A549 (cell line): Measurements from ENCODE around the gene PIGS. TPM values are rescaled to one million over a fixed set of nuclear protein-coding genes. Genes with fewer than 3 reads are reported as not detected.

Experiments
- ATAC-seq, 2 experiments: fragments of 200-7000 bp in 1 of 2; fragments of >200 bp in 1 of 2; cut with Nextera tagmentation in 1 of 2; cut with Tn5 transposase in 1 of 2; 3 replicates each; pipeline versions ENCODE4 v1.8.0 to v1.9.1; 2018 to 2020; ENCODE audit warnings: mild to moderate bottlenecking in 1 of 2, moderate library complexity in 1 of 2
- CTCF ChIA-PET: fragments of 300-600 bp; sonication (Branson Sonifier 250); formaldehyde crosslinking; extraction: SDS; loops from one replicate; lab custom pipeline; 2021; ENCODE audit warnings: antibody characterized with exemption, inconsistent platforms; lab: Yijun Ruan, JAX
- POLR2A ChIA-PET: fragments of 350-600 bp; formaldehyde crosslinking; extraction: SDS; loops from one replicate; lab custom pipeline; 2021; ENCODE audit warnings: antibody characterized with exemption, inconsistent platforms; lab: Yijun Ruan, JAX
- DNase-seq, 2 experiments: peaks; one replicate each; pipeline versions ENCODE4 v3.0.0 to v3.0.0-alpha.2; 2011 to 2016; ENCODE audit warnings: low read depth in 1 of 2, low spot score in 1 of 2
- FAIRE-seq: peaks from 2 replicates; lab custom pipeline; 2011; peaks lifted over from hg19 to GRCh38; lab: Jason Lieb, UNC
- H3K27ac ChIP-seq, 2 experiments: fragments of >200 bp; sonication (Bioruptor Twin); formaldehyde crosslinking; 3 replicates each; pipeline ENCODE4 v1.5.1; 2016 to 2017
- H3K4me1 ChIP-seq: fragments of >200 bp; sonication (Bioruptor Twin); formaldehyde crosslinking; 3 replicates; pipeline ENCODE4 v1.6.1; 2016
- H3K4me2 ChIP-seq: fragments of >200 bp; sonication (Bioruptor Twin); formaldehyde crosslinking; 3 replicates; pipeline ENCODE4 v1.6.1; 2016
- H3K4me3 ChIP-seq: fragments of >200 bp; sonication (Bioruptor Twin); formaldehyde crosslinking; 3 replicates; pipeline ENCODE4 v1.5.1; 2016
- H3K9me3 ChIP-seq: fragments of >200 bp; sonication (Bioruptor Twin); formaldehyde crosslinking; 3 replicates; pipeline ENCODE4 v1.6.1; 2016
- CBX8 ChIP-seq: fragments of 200-600 bp; sonication (generic); IDR thresholded peaks from 2 replicates; pipeline ENCODE4 v1.6.1; 2016
- EHMT2 ChIP-seq: fragments of 200-600 bp; sonication (generic); IDR thresholded peaks from 2 replicates; pipeline ENCODE4 v1.6.1; 2016; ENCODE audit warnings: antibody characterized with exemption, low read depth, mild to moderate bottlenecking, moderate library complexity
- EP300 ChIP-seq, 2 experiments: fragments of >200 bp; sonication (Bioruptor Twin); formaldehyde crosslinking; IDR thresholded peaks; 2 replicates in 1 of 2; 3 replicates in 1 of 2; pipeline ENCODE4 v1.6.1; 2016 to 2017
- FOSL2 ChIP-seq, 2 experiments: fragments of 450-650 bp in 1 of 2; fragments of >200 bp in 1 of 2; sonication (Bioruptor Twin) in 1 of 2; formaldehyde crosslinking; IDR thresholded peaks; 2 replicates each; pipeline versions ENCODE4 v1.5.0 to v1.6.1; 2016 to 2020; ENCODE audit warnings: mild to moderate bottlenecking in 1 of 2, moderate library complexity in 1 of 2
- FOXS1 ChIP-seq: fragments of 250-450 bp; sonication (Bioruptor Pico); IDR thresholded peaks from 2 replicates; pipeline ENCODE4 v1.5.0; 2020; ENCODE audit warnings: mild to moderate bottlenecking, moderate library complexity
- GATA3 ChIP-seq: IDR thresholded peaks from 2 replicates; pipeline ENCODE4 v1.6.1; 2012; ENCODE audit warnings: borderline replicate concordance
- HDAC2 ChIP-seq: fragments of 200-600 bp; sonication (generic); IDR thresholded peaks from 2 replicates; pipeline ENCODE4 v1.6.1; 2016
- HMGXB4 ChIP-seq: fragments of 250-450 bp; sonication (Bioruptor Pico); IDR thresholded peaks from 2 replicates; pipeline ENCODE4 v1.5.0; 2021; ENCODE audit warnings: mild to moderate bottlenecking, moderate library complexity, borderline replicate concordance
- HOXA7 ChIP-seq: fragments of 250-450 bp; sonication (Bioruptor Pico); IDR thresholded peaks from 2 replicates; pipeline ENCODE4 v1.5.0; 2020; ENCODE audit warnings: mild to moderate bottlenecking, moderate library complexity
- HOXB13 ChIP-seq: fragments of 250-450 bp; sonication (Bioruptor Pico); IDR thresholded peaks from 2 replicates; pipeline ENCODE4 v1.5.0; 2020; ENCODE audit warnings: low read depth, mild to moderate bottlenecking, moderate library complexity
- HOXB5 ChIP-seq: fragments of 250-450 bp; sonication (Bioruptor Pico); IDR thresholded peaks from 2 replicates; pipeline ENCODE4 v1.5.0; 2020; ENCODE audit warnings: mild to moderate bottlenecking, moderate library complexity
- JUNB ChIP-seq: fragments of >200 bp; sonication (Bioruptor Twin); formaldehyde crosslinking; IDR thresholded peaks from 2 replicates; pipeline ENCODE4 v1.6.1; 2016
- KDM1A ChIP-seq: fragments of 200-600 bp; sonication (generic); IDR thresholded peaks from 2 replicates; pipeline ENCODE4 v1.6.1; 2016; ENCODE audit warnings: low read depth, mild to moderate bottlenecking
- KDM5A ChIP-seq: fragments of 200-600 bp; sonication (generic); IDR thresholded peaks from 2 replicates; pipeline ENCODE4 v1.6.1; 2016; ENCODE audit warnings: antibody characterized with exemption, mild to moderate bottlenecking
- MAFK ChIP-seq: fragments of 450-650 bp; IDR thresholded peaks from 2 replicates; pipeline ENCODE4 v1.6.1; 2014; ENCODE audit not compliant: partially characterized antibody
- PBX3 ChIP-seq: IDR thresholded peaks from 2 replicates; pipeline ENCODE4 v1.6.1; 2012
- PHF8 ChIP-seq: fragments of 200-600 bp; sonication (generic); IDR thresholded peaks from 2 replicates; pipeline ENCODE4 v1.6.1; 2016; ENCODE audit warnings: low read depth, mild to moderate bottlenecking, antibody characterized with exemption, moderate library complexity, borderline replicate concordance
- POLR2AphosphoS2 ChIP-seq: conservative IDR thresholded peaks from 2 replicates; pipeline ENCODE4 v1.6.1; 2012; ENCODE audit warnings: low read length, improper control_type of control experiment, inconsistent platforms
- RCOR1 ChIP-seq: fragments of 150-350 bp; IDR thresholded peaks from 2 replicates; pipeline ENCODE4 v1.6.1; 2014; ENCODE audit warnings: antibody characterized with exemption, low read length, low read depth
- SMC3 ChIP-seq: fragments of >200 bp; sonication (Bioruptor Twin); formaldehyde crosslinking; IDR thresholded peaks from 3 replicates; pipeline ENCODE4 v1.6.1; 2018; ENCODE audit warnings: inconsistent platforms
- SREBF2 ChIP-seq: fragments of 450-650 bp; IDR thresholded peaks from 2 replicates; pipeline ENCODE4 v1.6.1; 2014; ENCODE audit warnings: mild to moderate bottlenecking, moderate library complexity
- TP53 ChIP-seq: fragments of 250-450 bp; sonication (Bioruptor Pico); IDR thresholded peaks from 2 replicates; pipeline ENCODE4 v1.5.0; 2021; ENCODE audit warnings: mild to moderate bottlenecking, moderate library complexity
- ZC3H11A ChIP-seq: fragments of 450-650 bp; IDR thresholded peaks from 2 replicates; pipeline ENCODE4 v1.6.1; 2014; ENCODE audit warnings: antibody characterized with exemption, mild to moderate bottlenecking
- ZNF302 ChIP-seq: fragments of 250-450 bp; sonication (Bioruptor Pico); IDR thresholded peaks from 2 replicates; pipeline ENCODE4 v1.9.0; 2021; ENCODE audit warnings: inconsistent platforms, mild to moderate bottlenecking, moderate library complexity
- ZSCAN20 ChIP-seq: fragments of 250-450 bp; sonication (Bioruptor Pico); IDR thresholded peaks from 2 replicates; pipeline ENCODE4 v1.8.0; 2022; ENCODE audit warnings: mild to moderate bottlenecking, moderate library complexity
- WGBS: methylation state at CpG from one replicate; pipeline ENCODE4 v1.1.6; 2017; ENCODE audit errors: missing lambda C conversion rate; 5-methylcytosine and 5-hydroxymethylcytosine counted together
- polyA plus RNA-seq, 4 experiments: library from polyadenylated mRNA; depleted of rRNA in 3 of 4; stranded (reverse); fragments of >200 nt; fragmentation: RNase III in 1 of 4; extraction: RNeasy Plus Mini Kit Qiagen cat#74134 plus additional on column Dnase treatment in 1 of 4; gene quantifications; 2 replicates in 3 of 4; 3 replicates in 1 of 4; pipeline ENCODE4 v1.2.3, GENCODE V29; 2011 to 2017
- TF ChIP-seq, protein P1 (sequence below): IDR thresholded peaks from 2 replicates; pipeline ENCODE4 v1.6.1; 2012; ENCODE audit warnings: low read depth, borderline replicate concordance
- TF ChIP-seq, protein P2 (sequence below): fragments of 250-450 bp; sonication (Bioruptor Pico); IDR thresholded peaks from 2 replicates; pipeline ENCODE4 v1.5.0; 2020; ENCODE audit warnings: low read depth, mild to moderate bottlenecking, moderate library complexity
- TF ChIP-seq, protein P3 (sequence below): fragments of 150-350 bp; IDR thresholded peaks from 2 replicates; pipeline ENCODE4 v1.6.1; 2014; ENCODE audit warnings: low read depth, mild to moderate bottlenecking, low read length

PIGS gene
- polyA plus RNA-seq, 2 of the 4 experiments (the other 2 are of a cell fraction) = 50.0 to 53.2 TPM

DNA sequence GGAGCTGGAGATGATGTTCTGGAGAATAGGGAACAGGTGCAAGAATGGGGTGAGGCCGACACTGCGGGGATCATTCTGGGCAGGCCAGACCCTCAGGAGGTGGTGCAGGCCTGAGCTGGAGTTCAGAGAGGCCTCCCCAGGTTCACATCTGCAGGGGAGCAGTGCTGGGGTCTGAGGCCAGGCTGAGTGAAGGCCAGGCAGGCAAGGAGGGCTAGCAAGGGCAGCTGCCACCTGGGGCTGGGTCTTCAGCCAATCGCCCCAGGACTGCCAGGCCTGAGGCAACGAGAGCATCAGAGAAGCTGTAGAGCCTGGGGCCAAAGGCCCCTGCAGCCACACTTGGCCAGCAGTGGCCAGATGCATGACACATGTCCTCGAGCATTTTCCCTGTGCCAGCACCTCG is 50.6 kb downstream of the PIGS start:
- FAIRE-seq = no peak
- CTCF ChIA-PET = interaction anchor here (0.7 to 3.2 kb wide), 14 partner anchors 11 to 141 kb away, joined by 3 to 11 read pairs (median 3); partner anchors contain the start of genes SDF2 and SUPT6H

DNA sequence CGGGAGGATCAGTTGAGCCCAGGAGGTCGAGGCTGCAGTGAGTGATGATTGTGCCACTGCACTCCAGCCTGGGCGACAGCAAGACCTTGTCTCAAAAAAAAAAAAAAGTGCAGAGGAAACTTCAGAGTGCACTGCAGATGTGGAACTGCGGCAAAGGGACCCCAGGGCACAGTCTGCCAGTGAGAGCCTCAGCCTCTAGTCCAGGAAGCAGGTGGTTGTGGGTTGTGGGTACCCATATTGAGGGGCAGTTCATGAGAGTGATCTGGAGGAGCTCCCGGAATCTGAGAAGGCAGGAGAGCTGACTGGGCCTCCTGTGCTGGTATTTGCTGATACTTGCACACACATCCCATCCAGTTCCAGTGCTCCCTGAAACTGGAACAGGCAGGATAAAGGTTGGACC is 52.1 kb downstream of the PIGS start:
- no peak for ATAC-seq
- no peak for DNase-seq
- CTCF ChIA-PET = interaction anchor here (0.9 to 3.2 kb wide), 6 partner anchors 8 to 33 kb away, joined by 3 to 11 read pairs (median 4); no protein-coding TSS in a partner anchor
- peaks cover 7% of the 10 kb centered on the region; the same call in 2 of the 3 replicates for H3K9me3 ChIP-seq
- no peak overlapping the region for H3K4me2 ChIP-seq
- H3K4me1 ChIP-seq = no peaks in the 10 kb centered on the region
- TF ChIP-seq RCOR1 (no peak), JUNB (no peak), HMGXB4 (CRISPR knock-in tag) (no peak), PBX3 (no peak), FOXS1 (CRISPR knock-in tag) (no peak), ZC3H11A (no peak), FOSL2 (IDR thresholded peaks at IDR 0.05) (no peak), FOSL2 (CRISPR knock-in tag; IDR thresholded peaks at IDR 0.05) (no peak), HOXB13 (CRISPR knock-in tag) (no peak), HOXB5 (CRISPR knock-in tag) (no peak), POLR2AphosphoS2 (no peak), SREBF2 (no peak)
- POLR2A ChIA-PET = no interaction called here
- WGBS = 39% methylated on average over 5 of the region's 5 CpGs
- H3K4me3 ChIP-seq = no peak overlapping the region
- no peak overlapping the region for H3K27ac ChIP-seq
- FAIRE-seq = no peak

More for the DNA sequence above, 50.6 kb downstream of the PIGS start:
- H3K4me2 ChIP-seq = no peak overlapping the region
- peaks cover 13% of the 10 kb centered on the region for H3K4me1 ChIP-seq
- POLR2A ChIA-PET = no interaction called here
- ATAC-seq = no peak
- 69% methylated on average over 6 of the region's 6 CpGs for WGBS
- DNase-seq = no peak
- no peak overlapping the region for H3K27ac ChIP-seq
- H3K4me3 ChIP-seq = no peak overlapping the region
- no peak for TF ChIP-seq GATA3
- TF ChIP-seq, protein P1, sequence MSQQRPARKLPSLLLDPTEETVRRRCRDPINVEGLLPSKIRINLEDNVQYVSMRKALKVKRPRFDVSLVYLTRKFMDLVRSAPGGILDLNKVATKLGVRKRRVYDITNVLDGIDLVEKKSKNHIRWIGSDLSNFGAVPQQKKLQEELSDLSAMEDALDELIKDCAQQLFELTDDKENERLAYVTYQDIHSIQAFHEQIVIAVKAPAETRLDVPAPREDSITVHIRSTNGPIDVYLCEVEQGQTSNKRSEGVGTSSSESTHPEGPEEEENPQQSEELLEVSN = no peak
- no peak for TF ChIP-seq JUNB
- TF ChIP-seq ZNF302 (CRISPR knock-in tag) = no peak
- TF ChIP-seq PHF8 = no peak
- no peak for TF ChIP-seq TP53 (CRISPR knock-in tag)
- no peak for TF ChIP-seq SMC3
- no peak for TF ChIP-seq KDM1A
- TF ChIP-seq HOXA7 (CRISPR knock-in tag) = no peak
- H3K9me3 ChIP-seq = peaks cover 4% of the 10 kb centered on the region; the same call in 2 of the 3 replicates

DNA sequence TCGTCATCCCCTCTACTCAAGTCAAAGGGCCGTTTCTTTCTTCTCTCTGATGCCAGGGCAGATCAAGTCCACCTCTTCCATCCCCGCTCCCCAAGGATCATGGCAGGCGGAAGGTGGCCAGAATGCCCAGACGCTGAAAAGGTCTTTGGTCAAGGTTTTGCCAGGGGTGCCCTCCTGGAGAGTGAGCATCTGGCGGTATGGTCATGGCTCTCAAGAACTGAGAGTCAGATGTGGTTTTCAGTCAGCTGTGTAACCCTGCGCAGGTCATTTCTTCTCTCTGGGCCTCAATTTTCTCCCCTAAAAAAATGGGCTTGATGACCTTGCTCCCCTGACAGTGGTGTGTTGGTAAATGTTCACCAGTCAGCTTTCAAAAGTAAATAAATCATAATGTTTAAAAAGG is 52.7 kb downstream of the PIGS start:
- DNase-seq (no peak), FAIRE-seq (no peak), ATAC-seq (no peak)
- CTCF ChIA-PET = no interaction called here
- 63% methylated on average over 7 of the region's 7 CpGs for WGBS
- Histone ChIP-seq H3K27ac (no peak overlapping the region), H3K9me3 (peaks cover 7% of the 10 kb centered on the region; the same call in 2 of the 3 replicates), H3K4me1 (no peaks in the 10 kb centered on the region), H3K4me3 (no peak overlapping the region), H3K4me2 (no peak overlapping the region)
- TF ChIP-seq, protein P2, sequence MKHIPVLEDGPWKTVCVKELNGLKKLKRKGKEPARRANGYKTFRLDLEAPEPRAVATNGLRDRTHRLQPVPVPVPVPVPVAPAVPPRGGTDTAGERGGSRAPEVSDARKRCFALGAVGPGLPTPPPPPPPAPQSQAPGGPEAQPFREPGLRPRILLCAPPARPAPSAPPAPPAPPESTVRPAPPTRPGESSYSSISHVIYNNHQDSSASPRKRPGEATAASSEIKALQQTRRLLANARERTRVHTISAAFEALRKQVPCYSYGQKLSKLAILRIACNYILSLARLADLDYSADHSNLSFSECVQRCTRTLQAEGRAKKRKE (CRISPR knock-in tag) = no peak
- TF ChIP-seq KDM5A (no peak), KDM1A (no peak), ZSCAN20 (CRISPR knock-in tag) (no peak), HDAC2 (no peak), MAFK (no peak), EP300 (IDR thresholded peaks at IDR 0.05) (no peak), CBX8 (no peak), FOXS1 (CRISPR knock-in tag) (no peak), EHMT2 (no peak)
- TF ChIP-seq, protein P3, sequence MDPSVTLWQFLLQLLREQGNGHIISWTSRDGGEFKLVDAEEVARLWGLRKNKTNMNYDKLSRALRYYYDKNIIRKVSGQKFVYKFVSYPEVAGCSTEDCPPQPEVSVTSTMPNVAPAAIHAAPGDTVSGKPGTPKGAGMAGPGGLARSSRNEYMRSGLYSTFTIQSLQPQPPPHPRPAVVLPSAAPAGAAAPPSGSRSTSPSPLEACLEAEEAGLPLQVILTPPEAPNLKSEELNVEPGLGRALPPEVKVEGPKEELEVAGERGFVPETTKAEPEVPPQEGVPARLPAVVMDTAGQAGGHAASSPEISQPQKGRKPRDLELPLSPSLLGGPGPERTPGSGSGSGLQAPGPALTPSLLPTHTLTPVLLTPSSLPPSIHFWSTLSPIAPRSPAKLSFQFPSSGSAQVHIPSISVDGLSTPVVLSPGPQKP = no peak
- POLR2A ChIA-PET = no interaction called here
